Measurements from ENCODE around the gene FAAP100.
A peak's percentile ranks its signal among the peaks of the same experiment; 100 is the strongest.

The FAAP100 gene

GRCh38 chr17:81526662-81527571, 25.2 kb downstream of the FAAP100 start:
- no peak for DNase-seq

GRCh38 chr17:81524865-81525159, 27.3 kb downstream of the FAAP100 start:
- DNase-seq: no peak

- no peak for DNase-seq
These were observed 27.9 kb downstream of the FAAP100 start for GRCh38 chr17:81524039-81524864.

- DNase-seq: peak in 44 of 56 donors; percentile 7 to 76 (median 49)
These were observed 28.6 kb downstream of the FAAP100 start for GRCh38 chr17:81523402-81524038.

- DNase-seq: no peak
These were observed 29.4 kb downstream of the FAAP100 start for GRCh38 chr17:81522491-81523401.

- DNase-seq: no peak
These were observed 31.9 kb downstream of the FAAP100 start for GRCh38 chr17:81520021-81520901.

GRCh38 chr17:81519284-81520020, 32.7 kb downstream of the FAAP100 start:
- DNase-seq: no peak

- peak in 1 of 56 donors; percentile 35 for DNase-seq
These were observed 33.3 kb downstream of the FAAP100 start for GRCh38 chr17:81518785-81519283.

GRCh38 chr17:81518113-81518784, 33.9 kb downstream of the FAAP100 start:
- DNase-seq: no peak

GRCh38 chr17:81517339-81518112, 34.6 kb downstream of the FAAP100 start:
- DNase-seq: no peak

- DNase-seq: no peak
These were observed 35.2 kb downstream of the FAAP100 start for GRCh38 chr17:81517009-81517338.

- DNase-seq: no peak
These were observed 35.7 kb downstream of the FAAP100 start for GRCh38 chr17:81516439-81516838.

- DNase-seq: no peak
These were observed 36.6 kb downstream of the FAAP100 start for GRCh38 chr17:81515530-81516041.

- DNase-seq: peak in 22 of 56 donors; percentile 16 to 70 (median 36)
These were observed 37.2 kb downstream of the FAAP100 start for GRCh38 chr17:81514739-81515529.

- DNase-seq: no peak
These were observed 37.7 kb downstream of the FAAP100 start for GRCh38 chr17:81514489-81514738.

- DNase-seq: peak in 19 of 56 donors; percentile 39 to 71 (median 63)
These were observed 38.2 kb downstream of the FAAP100 start for GRCh38 chr17:81513753-81514488.
